Fibroblast of mammary gland (primary cell): ENCODE results near the gene ZNF429.
"Not testable (repeated sequence)": the region's sequence is repeated elsewhere in the genome, so short reads cannot be mapped to it uniquely, and the experiment has no call there.

Experiments
- DNase-seq: peaks from one replicate; pipeline ENCODE4 v3.0.0-alpha.2; 2010; ENCODE audit warnings: low read depth
- H3K4me3 ChIP-seq: 2 replicates; pipeline ENCODE4 v1.5.1; 2011; ENCODE audit warnings: low read depth, mild to moderate bottlenecking, low read length, moderate library complexity; ENCODE audit not compliant: control insufficient read depth
- CTCF ChIP-seq: conservative IDR thresholded peaks from 2 replicates; pipeline ENCODE4 v1.5.1; 2011; ENCODE audit warnings: low read depth, low read length, inconsistent platforms; ENCODE audit not compliant: control insufficient read depth, insufficient read depth

The ZNF429 gene

GRCh38 chr19:21472507-21472906 is 32.9 kb upstream of the ZNF429 start:
- TF ChIP-seq CTCF = no peak
- no peak for DNase-seq
- no peak overlapping the region for H3K4me3 ChIP-seq

GRCh38 chr19:21474671-21475181 is 30.7 kb upstream of the ZNF429 start:
- peak overlapping the region; percentile 28 for H3K4me3 ChIP-seq
- peak; percentile 33 for DNase-seq

GRCh38 chr19:21482361-21482760 is 23.0 kb upstream of the ZNF429 start:
- not testable (repeated sequence) for H3K4me3 ChIP-seq, DNase-seq

More at GRCh38 chr19:21474671-21475181, 30.7 kb upstream of the ZNF429 start:
- TF ChIP-seq CTCF = no peak

GRCh38 chr19:21482863-21483276 is 22.5 kb upstream of the ZNF429 start:
- peak; percentile 44 for TF ChIP-seq CTCF
- no peak overlapping the region for H3K4me3 ChIP-seq
- peak; percentile 48 for DNase-seq

- TF ChIP-seq CTCF = peak; percentile 42
- DNase-seq = peak; percentile 30
- H3K4me3 ChIP-seq = no peak overlapping the region
Measured at GRCh38 chr19:21483589-21484170, 21.7 kb upstream of the ZNF429 start.

- H3K4me3 ChIP-seq = no peak overlapping the region
- DNase-seq = no peak
- no peak for TF ChIP-seq CTCF
Measured at GRCh38 chr19:21484631-21485030, 20.8 kb upstream of the ZNF429 start.

- no peak overlapping the region for H3K4me3 ChIP-seq
- TF ChIP-seq CTCF = no peak
- DNase-seq = no peak
Measured at GRCh38 chr19:21485926-21486325, 19.5 kb upstream of the ZNF429 start.
